GM18511 (cell line): ENCODE data around the gene APOL2.
"Not testable (repeated sequence)": the region's sequence is repeated elsewhere in the genome, so short reads cannot be mapped to it uniquely, and the experiment has no call there.

Experiments used
- ATAC-seq: cut with Tn5 transposase; IDR thresholded peaks from one replicate; pipeline ENCODE4 v1.9.1; 2021; ENCODE audit warnings: mild to moderate bottlenecking, moderate library complexity; ENCODE audit not compliant: unreplicated experiment

APOL2 gene

DNA sequence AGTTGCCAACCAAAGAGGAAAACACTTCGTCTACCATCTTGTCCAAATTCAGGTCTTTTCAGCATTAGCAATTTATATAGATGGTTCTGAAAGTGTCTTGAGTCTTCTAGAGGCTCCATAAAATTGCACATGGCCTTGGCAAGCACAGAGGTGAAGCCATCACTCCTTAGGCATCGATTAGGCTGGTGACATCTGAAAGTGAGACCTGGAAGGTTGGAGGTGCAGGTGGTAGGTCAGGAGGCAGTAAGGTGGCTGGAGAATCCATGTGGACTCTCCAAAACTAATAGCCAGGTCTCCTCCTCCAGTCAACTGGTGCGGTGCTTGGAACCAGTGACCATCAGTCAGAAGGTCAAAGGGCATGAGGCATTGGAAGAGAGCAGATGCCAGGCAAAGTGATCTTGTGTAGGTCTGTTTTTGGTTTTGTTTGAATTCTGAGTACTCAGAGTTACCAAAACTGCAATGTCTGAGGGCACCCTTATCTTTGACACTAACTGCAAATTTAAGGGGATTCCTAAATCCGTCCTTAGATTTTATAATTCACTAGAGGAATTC is 6.6 kb upstream of the APOL2 start:
- no peak for ATAC-seq

DNA sequence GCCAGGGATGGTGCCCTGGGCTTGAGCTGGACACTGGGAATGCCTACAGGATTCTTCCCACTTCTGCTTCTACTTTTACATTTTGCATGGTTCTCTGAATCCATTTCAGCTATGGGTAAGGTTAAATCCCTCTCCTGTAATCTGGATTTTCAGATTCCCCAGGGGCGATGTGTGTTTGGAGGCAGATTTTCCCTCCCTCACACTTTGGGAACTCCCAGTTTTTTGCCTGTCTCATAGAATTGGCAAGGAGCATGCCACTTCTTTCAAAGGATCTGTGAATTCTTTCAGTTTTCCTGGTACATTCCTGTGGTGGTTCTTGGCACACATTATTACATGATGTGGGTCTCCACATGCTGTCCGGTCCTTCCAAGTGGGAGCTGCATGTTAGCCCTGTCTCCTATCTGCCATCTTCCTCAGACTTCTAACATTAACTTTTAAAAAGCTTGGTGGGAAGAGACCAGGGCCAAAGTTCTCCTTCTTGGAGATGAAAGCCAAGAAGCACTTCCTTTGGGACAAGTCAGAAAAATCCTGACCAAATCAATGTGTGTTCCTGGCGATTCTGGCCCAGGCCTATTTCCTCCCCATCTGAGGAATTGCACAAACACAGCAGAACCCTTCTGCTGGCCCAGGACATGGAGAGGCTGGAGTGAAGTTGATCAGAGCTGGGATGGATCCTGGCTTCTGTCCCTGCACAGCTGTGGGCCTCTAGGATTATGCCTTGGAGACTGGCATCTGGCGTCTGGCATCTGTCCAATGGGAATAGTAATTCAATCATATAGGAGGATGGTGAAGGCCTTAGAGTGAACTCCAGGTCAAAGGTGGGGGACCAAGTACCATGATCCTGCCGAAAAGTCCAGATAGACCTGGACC is 5.4 kb upstream of the APOL2 start:
- ATAC-seq, result no peak

- ATAC-seq, result no peak
Measured at GRCh38 chr22:36243986-36244385, 4.7 kb upstream of the APOL2 start.

DNA sequence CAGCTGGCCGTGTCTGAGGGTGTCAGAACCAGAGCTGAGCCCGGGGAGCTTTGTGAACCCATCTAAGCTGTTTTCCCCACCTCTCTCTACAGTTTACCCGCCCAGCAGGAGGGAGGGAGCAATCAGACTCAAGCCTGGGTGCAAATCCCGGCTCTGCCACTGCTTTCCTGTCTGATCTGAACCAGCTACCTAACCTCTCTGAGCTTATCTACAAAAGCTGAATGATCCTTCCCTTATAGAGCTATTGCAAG is 252 bp downstream of the APOL2 start:
- ATAC-seq, result no peak

- no peak for ATAC-seq
Measured at GRCh38 chr22:36238373-36239149, 766 bp downstream of the APOL2 start.

- no peak for ATAC-seq
Measured at GRCh38 chr22:36237462-36238372, 1.6 kb downstream of the APOL2 start.

DNA sequence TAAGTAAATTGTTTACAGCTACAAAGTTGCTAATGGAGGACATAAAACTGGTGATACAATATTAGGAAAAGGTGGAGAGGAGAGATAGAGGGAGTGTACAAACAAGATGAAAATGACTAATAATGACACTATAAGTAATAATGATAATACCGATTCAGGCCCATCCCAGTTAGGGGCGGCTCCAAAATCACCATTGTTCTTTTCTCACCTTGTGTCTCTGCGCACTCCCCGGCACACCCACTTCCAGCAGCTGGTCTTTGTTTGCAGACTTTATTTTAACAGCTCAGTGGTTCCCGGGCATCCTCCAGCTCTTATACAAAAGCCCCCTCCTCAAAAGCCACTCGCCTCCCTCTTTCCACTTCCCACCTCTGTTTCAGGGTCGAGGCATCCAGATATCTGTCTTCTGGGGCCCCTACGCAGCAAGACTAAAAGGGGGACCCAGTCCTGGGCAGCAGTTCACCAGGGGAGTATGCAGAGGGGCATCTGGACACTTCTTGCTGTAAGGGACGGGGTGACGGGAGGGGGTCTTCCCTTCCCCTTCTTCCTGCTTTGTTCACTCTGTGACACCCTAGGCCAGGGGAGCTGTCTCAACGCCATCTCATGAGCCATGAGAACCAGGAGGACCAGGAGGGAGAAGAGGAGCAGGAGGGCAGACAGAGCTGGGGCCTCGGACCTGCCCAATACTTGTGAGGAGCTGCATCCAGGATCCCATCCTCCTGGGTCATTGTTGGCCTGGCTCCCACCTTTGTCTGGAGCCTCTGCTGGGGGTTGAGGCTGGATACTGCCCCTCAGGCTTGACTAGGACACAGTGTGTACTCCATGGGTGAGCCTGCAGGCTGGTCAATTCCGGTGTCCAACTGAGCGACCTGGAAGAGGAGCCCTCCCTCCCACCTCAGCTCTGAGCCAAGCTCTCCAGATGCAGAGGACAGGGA is 2.7 kb downstream of the APOL2 start:
- no peak for ATAC-seq

- ATAC-seq, result no peak
Measured at GRCh38 chr22:36235585-36235984, 3.7 kb downstream of the APOL2 start.

- ATAC-seq, result no peak
Measured at GRCh38 chr22:36234919-36235318, 4.4 kb downstream of the APOL2 start.

GRCh38 chr22:36234213-36234612 is 5.1 kb downstream of the APOL2 start:
- no peak for ATAC-seq

- ATAC-seq, result no peak
Measured at GRCh38 chr22:36233796-36234195, 5.5 kb downstream of the APOL2 start.

DNA sequence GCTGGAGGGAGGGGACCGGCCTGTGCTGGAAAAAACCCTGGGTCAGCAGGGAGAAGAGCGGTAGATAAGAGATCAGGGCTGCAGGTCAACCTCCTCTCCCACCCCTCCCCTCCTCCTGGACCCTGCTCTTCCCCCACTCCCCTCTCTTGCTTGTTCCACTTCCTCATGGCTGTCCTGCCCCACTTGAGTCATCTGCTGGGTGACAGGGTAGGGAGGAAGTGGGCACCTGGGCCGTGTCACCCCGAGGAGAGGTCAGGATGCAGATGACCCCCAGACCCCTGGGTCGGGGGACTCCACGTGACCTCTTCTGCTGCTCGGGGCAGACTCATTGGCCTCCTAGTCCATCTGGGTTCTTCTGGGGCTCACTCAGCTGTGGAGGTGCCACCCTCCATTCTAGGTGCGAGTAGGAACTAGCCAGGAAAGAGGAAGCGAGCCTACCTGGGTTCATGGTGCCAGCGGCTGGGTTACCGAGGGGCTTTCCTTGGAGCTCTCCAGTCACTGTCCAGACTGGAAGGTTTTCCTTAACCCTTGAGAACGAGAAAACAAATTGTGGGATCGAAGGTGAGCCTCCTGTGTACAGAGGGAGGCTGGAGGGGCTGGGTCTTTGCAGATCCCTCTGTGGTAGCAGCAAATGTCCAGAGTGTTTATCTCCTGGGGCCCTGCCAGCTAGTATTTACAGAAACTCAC is 6.5 kb downstream of the APOL2 start:
- no peak for ATAC-seq

- ATAC-seq, result not testable (repeated sequence)
Measured at GRCh38 chr22:36231051-36231450, 8.3 kb downstream of the APOL2 start.

- ATAC-seq, result not testable (repeated sequence)
Measured at GRCh38 chr22:36229649-36230048, 9.7 kb downstream of the APOL2 start.

DNA sequence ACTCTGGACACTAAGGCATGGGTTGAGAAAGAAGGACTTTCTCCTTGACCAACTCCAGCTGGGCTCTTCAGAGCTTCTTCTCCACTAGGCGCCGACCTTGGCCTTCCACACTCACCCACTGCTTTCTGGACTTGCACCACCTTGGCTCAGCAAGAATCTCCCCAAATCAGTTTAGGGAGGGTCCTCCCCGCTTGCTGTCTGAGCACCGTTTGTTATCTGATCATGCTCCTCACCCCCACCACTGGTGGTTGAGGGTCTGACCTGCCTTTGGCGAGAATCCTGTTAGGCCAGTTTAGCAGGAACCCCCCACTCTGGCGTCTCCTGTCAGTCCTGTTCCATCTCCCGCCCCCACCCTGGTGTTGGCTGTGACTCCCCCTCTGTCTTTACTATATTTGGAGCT is 10.4 kb downstream of the APOL2 start:
- no peak for ATAC-seq

- not testable (repeated sequence) for ATAC-seq
Measured at GRCh38 chr22:36228369-36228768, 11.0 kb downstream of the APOL2 start.

GRCh38 chr22:36227806-36228205 is 11.5 kb downstream of the APOL2 start:
- no peak for ATAC-seq

GRCh38 chr22:36227396-36227795 is 11.9 kb downstream of the APOL2 start:
- no peak for ATAC-seq

- ATAC-seq, result no peak
Measured at GRCh38 chr22:36226189-36226588, 13.1 kb downstream of the APOL2 start.
